ENCODE data around the gene C1QTNF3.

Gene C1QTNF3

DNA sequence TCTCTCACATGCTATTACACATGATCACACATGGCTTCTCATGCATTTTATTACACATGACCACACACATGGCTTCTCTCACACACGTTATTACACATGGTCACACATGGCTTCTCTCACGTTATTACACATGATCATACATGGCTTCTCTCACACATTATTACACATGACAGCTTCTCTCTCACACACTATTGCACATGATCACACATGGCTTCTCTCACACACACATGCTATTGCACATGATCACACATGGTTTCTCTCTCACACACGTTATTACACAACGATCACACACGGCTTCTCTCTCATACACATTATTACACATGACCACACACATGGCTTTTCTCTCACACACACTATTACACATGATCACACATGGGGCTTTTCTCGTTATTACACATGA is 57.6 kb downstream of the C1QTNF3 start:
- DNase-seq = no peak

DNA sequence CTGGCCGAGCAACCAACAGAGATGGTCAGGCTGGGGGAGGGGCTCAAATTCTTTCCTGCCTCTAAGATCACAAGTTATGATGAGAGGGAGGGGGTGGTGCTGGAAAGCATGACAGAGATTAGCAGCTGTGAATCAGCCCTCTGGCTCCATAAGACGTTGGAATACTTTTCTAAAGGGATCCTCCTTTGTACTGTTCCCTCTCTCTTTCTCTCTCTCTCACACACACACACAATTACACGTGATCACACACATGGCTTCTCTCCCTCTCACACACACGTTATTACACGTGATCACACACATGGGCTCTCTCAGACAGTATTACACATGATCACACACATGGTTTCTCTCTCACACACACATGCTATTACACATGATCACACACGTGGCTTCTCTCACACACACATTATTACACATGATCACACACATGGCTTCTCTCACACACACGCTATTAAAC is 58.3 kb downstream of the C1QTNF3 start, which contains the start of gene SLC45A2:
SLC45A2 (minus strand) TSS at position 23 of the 454 bp plus-strand sequence. CDS start 110 bp downstream, outside the sequence.
- no peak for DNase-seq

- no peak for DNase-seq
These were observed 58.8 kb downstream of the C1QTNF3 start for GRCh38 chr5:33984178-33984577.

GRCh38 chr5:33981408-33982162 is 61.4 kb downstream of the C1QTNF3 start:
- no peak for DNase-seq

DNA sequence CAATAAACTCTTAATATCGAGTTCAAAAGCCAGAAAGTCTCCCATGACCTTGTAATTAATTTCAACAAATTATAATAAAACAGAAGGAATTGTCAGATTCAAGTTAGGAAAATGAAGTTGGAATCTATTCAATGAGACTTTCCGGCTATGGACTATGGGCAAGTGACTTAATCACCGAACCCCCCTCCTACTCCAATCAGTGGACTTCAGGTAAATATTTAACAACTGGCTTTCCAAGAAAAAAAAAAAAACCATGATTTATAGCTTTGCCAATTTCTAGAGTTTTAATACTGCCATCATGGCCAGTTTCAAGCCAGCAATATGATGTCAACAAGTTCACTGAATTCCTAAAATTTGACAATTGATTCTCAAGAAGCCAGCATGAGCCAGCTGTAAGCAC is 63.0 kb downstream of the C1QTNF3 start:
- no peak for DNase-seq

DNA sequence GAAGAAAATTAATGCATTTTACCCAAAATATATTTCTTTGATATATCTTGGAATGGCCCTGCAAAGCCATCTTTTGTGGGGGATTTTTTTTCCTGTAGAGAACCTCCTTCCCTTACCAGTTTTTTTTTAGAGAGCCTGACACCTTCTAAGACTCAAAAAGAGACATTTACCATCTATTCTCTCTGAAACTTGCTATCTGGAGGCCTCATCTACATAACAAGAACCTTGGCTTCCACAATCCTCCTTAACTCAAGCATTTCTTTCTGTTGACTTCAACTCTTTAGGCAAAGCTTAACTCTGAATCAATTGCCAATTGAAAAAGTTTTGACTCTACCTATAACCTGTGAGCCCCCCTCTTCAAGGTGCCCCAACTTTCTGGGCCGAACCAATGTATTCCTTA is 64.7 kb downstream of the C1QTNF3 start:
- no peak for DNase-seq

GRCh38 chr5:33976307-33976706 is 66.7 kb downstream of the C1QTNF3 start:
- no peak for DNase-seq

- DNase-seq = no peak
These were observed 67.2 kb downstream of the C1QTNF3 start for GRCh38 chr5:33975852-33976251.

DNA sequence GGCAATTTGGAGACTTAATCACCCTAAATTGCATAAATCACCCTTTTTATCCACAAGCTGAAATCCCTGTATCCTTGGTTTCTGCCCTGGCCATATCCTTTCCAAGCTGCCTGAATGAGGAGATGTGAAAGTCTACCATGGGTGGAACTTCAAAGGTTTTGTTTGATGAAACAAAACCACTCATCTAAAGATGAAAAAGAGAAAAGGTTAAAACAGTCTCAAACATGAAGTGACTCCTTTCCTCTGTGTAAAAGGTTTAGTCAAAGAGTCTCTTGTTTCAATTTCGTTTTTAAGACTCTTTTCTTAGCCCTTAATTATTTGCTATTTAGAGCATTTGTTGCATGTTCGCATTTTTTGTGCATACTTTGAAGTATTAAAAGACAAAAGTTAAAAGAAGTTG is 69.7 kb downstream of the C1QTNF3 start:
- DNase-seq = no peak

DNA sequence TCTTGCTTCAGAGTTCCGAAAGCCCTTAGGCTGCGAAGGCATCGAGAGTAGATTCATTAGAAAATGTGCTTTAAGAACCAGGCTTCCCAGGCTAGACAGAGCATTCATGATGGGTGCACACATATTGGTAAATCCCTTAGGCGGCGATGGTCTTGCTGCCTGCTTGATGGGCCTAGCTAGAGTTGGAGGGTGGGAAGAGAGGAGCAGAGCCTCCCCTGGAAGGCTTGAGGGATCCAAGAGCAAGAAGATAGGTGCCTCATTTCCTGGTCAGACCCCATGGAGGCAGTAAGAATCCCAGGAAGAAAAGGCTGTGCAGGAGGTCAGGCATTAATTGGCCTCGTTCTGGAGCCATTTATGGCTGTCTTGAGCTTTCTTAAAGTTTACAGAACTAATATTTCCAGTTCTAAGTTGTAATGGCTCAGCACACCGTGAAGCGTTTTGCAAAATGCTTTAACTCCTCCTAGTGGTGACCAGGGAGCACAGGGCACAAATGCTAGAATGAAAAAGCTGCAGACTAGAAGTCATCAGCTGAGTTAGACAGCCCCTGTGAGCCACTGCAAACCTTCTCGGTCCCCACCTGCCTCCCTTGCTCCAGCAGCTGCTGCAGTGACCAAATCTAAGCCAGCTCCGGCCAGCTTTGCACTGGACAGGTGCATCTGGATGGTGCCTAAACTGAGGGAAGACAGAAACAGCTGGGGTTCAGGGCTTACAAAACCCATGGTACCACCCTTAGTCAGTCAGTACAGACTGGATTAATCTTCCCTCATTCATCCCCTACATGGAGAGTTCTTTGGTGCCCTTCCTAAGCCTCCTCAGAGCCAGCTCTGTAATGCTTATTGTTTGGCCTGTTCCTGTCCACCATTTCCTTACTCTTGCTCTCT is 73.2 kb downstream of the C1QTNF3 start:
- DNase-seq = no peak

- DNase-seq = no peak
These were observed 74.6 kb downstream of the C1QTNF3 start for GRCh38 chr5:33968211-33969005.

Data from NCI-H1417 treated with DMSO at 0.1 percent for 48 hours (cell line).